Caco-2 (cell line): Measurements from ENCODE around the gene MRPS15. TPM values are rescaled to one million over a fixed set of nuclear protein-coding genes. Genes with fewer than 3 reads are reported as not detected.

Source experiments
- BruUV-seq: library from RNA; stranded (reverse); fragments of 400-500 nt; replicated peaks from 2 replicates; lab custom pipeline; 2021; lab: Mats Ljungman, UMichigan
- CTCF ChIA-PET: fragments of 300-600 bp; sonication (Branson Sonifier 250); formaldehyde crosslinking; loops from one replicate; lab custom pipeline; 2022; ENCODE audit warnings: antibody characterized with exemption; lab: Charles Lee
- POLR2A ChIA-PET: fragments of 300-600 bp; sonication (Branson Sonifier 250); formaldehyde crosslinking; loops from one replicate; lab custom pipeline; 2022; ENCODE audit warnings: antibody characterized with exemption; lab: Charles Lee
- DNase-seq, 2 experiments: peaks; one replicate each; pipeline versions ENCODE4 v3.0.0 to v3.0.0-alpha.2; 2020 to 2022
- H3K27me3 ChIP-seq: replicated peaks from 2 replicates; pipeline ENCODE4 v1.6.0; 2011; ENCODE audit warnings: low read length; ENCODE audit not compliant: control insufficient read depth, insufficient read depth
- H3K36me3 ChIP-seq: 2 replicates; pipeline ENCODE4 v1.5.1; 2011; ENCODE audit warnings: low read length; ENCODE audit not compliant: control insufficient read depth, insufficient read depth
- H3K4me1 ChIP-seq: fragments of 250-450 bp; sonication (Bioruptor Pico); 2 replicates; pipeline ENCODE4 v1.5.1; 2020; ENCODE audit warnings: mild to moderate bottlenecking
- H3K4me3 ChIP-seq: 2 replicates; pipeline ENCODE4 v1.5.1; 2011; ENCODE audit warnings: low read depth, mild to moderate bottlenecking, control low read depth, low read length
- H3K9me3 ChIP-seq: fragments of 250-450 bp; sonication (Bioruptor Pico); 2 replicates; pipeline ENCODE4 v1.5.1; 2020; ENCODE audit warnings: mild to moderate bottlenecking, moderate library complexity
- H3K27ac Mint-ChIP-seq: one replicate; pipeline ENCODE4 v1.8.0; 2022; ENCODE audit warnings: mixed read lengths; ENCODE audit not compliant: unreplicated experiment
- H3K27me3 Mint-ChIP-seq: one replicate; pipeline ENCODE4 v1.8.0; 2022; ENCODE audit warnings: mixed read lengths; ENCODE audit not compliant: insufficient read depth, unreplicated experiment
- H3K36me3 Mint-ChIP-seq: one replicate; pipeline ENCODE4 v1.8.0; 2022; ENCODE audit warnings: mild to moderate bottlenecking, mixed read lengths; ENCODE audit not compliant: insufficient read depth, unreplicated experiment
- H3K4me1 Mint-ChIP-seq: one replicate; pipeline ENCODE4 v1.8.0; 2022; ENCODE audit warnings: low read depth, mixed read lengths; ENCODE audit not compliant: unreplicated experiment
- H3K4me3 Mint-ChIP-seq: one replicate; pipeline ENCODE4 v1.8.0; 2022; ENCODE audit warnings: mild to moderate bottlenecking, moderate library complexity, mixed read lengths; ENCODE audit not compliant: unreplicated experiment
- H3K9me3 Mint-ChIP-seq: one replicate; pipeline ENCODE4 v1.8.0; 2022; ENCODE audit warnings: mixed read lengths; ENCODE audit not compliant: unreplicated experiment
- intact Hi-C: fragments of 100-400 bp; cut with micrococcal nuclease; formaldehyde crosslinking; loops from one replicate; pipeline ENCODE4 v1.10.0; 2022; ENCODE audit not compliant: unreplicated experiment
- total RNA-seq: library from RNA; stranded (reverse); gene quantifications from 2 replicates; pipeline ENCODE4 v1.2.3, GENCODE V29; 2022
- TF ChIP-seq, protein P1 (sequence below), 2 experiments: fragments of 200-600 bp in 1 of 2; IDR thresholded peaks; 1 replicate in 1 of 2; 2 replicates in 1 of 2; pipeline versions ENCODE4 v1.5.1 to v1.8.0; 2011 to 2022; ENCODE audit warnings: antibody characterized with exemption in 1 of 2, control low read depth in 1 of 2, inconsistent platforms in 1 of 2, low read depth in 1 of 2, low read length in 1 of 2, mild to moderate bottlenecking in 1 of 2, moderate library complexity in 1 of 2; ENCODE audit not compliant: insufficient read depth in 1 of 2, severe bottlenecking in 1 of 2, unreplicated experiment in 1 of 2

MRPS15 gene
- total RNA-seq, 1 experiment from 2014 or later, result 70.2 TPM

DNA sequence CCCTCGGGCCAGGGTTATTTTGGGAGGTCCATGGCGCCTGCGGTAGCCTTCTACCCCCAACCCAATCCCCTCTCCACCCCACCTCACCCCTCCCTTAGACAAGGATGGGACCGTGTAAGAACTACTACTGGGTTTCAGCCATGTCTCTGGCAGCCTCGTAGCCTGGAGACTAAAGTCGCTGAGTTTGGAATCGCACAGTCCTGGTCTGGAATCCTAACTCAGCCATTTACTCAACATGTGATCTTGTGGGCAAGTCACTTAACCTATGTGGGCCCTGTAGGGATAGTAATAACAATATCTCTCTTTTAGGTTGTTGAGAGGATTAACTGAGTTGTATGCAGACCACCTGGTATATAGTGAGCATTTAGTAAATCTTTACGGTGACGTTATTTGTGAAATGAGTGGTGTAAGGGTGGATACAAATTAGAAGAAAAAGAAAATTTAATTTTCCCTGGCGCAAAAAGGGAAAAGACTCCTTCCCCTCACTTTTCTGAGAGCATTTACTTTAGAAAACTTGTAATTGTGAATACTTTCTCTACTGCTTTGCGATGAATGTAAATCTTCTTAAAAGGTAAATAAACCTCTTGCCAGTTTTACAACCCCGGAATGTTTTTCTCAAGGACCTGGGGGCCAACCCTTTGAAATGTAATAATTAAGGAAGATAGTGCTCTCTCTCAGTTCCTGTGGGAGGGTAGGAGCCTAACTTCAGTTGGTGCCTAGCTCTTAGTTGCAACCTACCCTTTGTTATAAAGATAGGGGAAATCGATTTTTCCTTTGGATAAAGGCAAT, 615 bp upstream of the MRPS15 start:
- CTCF ChIA-PET, result no interaction called here
- POLR2A ChIA-PET, result interaction anchor here (1.0 to 1.3 kb wide), 4 partner anchors 10 to 78 kb away, joined by 5 to 22 read pairs (median 8); partner anchors contain the start of gene OSCP1
- Mint-ChIP-seq H3K4me1 (peaks cover 12% of the 10 kb centered on the region), H3K36me3 (peaks cover 14% of the 10 kb centered on the region), H3K27me3 (no peaks in the 10 kb centered on the region), H3K9me3 (no peaks in the 10 kb centered on the region), H3K27ac (peak overlapping the region; percentile 91), H3K4me3 (peak overlapping the region; percentile 90)
- TSS peak; percentile 97 for BruUV-seq
- Histone ChIP-seq H3K9me3 (no peaks in the 10 kb centered on the region), H3K27me3 (no peaks in the 10 kb centered on the region), H3K4me3 (peak overlapping the region; percentile 61), H3K4me1 (peaks cover 13% of the 10 kb centered on the region), H3K36me3 (no peaks in the 10 kb centered on the region)
- intact Hi-C loops, result loop anchor here (2.0 kb wide), 1 partner anchor 22 kb away; no protein-coding TSS in a partner anchor
- TF ChIP-seq, protein P1, sequence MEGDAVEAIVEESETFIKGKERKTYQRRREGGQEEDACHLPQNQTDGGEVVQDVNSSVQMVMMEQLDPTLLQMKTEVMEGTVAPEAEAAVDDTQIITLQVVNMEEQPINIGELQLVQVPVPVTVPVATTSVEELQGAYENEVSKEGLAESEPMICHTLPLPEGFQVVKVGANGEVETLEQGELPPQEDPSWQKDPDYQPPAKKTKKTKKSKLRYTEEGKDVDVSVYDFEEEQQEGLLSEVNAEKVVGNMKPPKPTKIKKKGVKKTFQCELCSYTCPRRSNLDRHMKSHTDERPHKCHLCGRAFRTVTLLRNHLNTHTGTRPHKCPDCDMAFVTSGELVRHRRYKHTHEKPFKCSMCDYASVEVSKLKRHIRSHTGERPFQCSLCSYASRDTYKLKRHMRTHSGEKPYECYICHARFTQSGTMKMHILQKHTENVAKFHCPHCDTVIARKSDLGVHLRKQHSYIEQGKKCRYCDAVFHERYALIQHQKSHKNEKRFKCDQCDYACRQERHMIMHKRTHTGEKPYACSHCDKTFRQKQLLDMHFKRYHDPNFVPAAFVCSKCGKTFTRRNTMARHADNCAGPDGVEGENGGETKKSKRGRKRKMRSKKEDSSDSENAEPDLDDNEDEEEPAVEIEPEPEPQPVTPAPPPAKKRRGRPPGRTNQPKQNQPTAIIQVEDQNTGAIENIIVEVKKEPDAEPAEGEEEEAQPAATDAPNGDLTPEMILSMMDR (IDR thresholded peaks at IDR 0.05; ENCODE audit: insufficient read depth in 1 of 2, low read depth in 1 of 2, low read length in 1 of 2, severe bottlenecking in 1 of 2, unreplicated experiment in 1 of 2), result no peak
- no peak for DNase-seq

- Histone ChIP-seq H3K4me3 (peak overlapping the region; percentile 61), H3K27me3 (no peaks in the 10 kb centered on the region), H3K36me3 (no peaks in the 10 kb centered on the region), H3K4me1 (peaks cover 13% of the 10 kb centered on the region), H3K9me3 (no peaks in the 10 kb centered on the region)
- no peaks in the 10 kb centered on the region for H3K27me3 Mint-ChIP-seq
- ChIA-PET POLR2A (interaction anchor here (1.3 kb wide), 1 partner anchor 13 kb away, joined by 22 read pairs; the partner anchor contains the start of gene OSCP1), CTCF (interaction anchor here (1.0 kb wide), 2 partner anchors 13 to 24 kb away, joined by 3 read pairs; partner anchors contain the start of gene OSCP1)
- no TSS peak for BruUV-seq
- intact Hi-C loops, result no loop called here
- no peaks in the 10 kb centered on the region for H3K9me3 Mint-ChIP-seq
- TF ChIP-seq, protein P1 (IDR thresholded peaks at IDR 0.05; ENCODE audit: insufficient read depth in 1 of 2, low read depth in 1 of 2, low read length in 1 of 2, severe bottlenecking in 1 of 2, unreplicated experiment in 1 of 2), result no peak
- peak overlapping the region; percentile 90 for H3K4me3 Mint-ChIP-seq
- no peak for DNase-seq
- H3K27ac Mint-ChIP-seq, result peak overlapping the region; percentile 91
- peaks cover 12% of the 10 kb centered on the region for H3K4me1 Mint-ChIP-seq
- H3K36me3 Mint-ChIP-seq, result peaks cover 20% of the 10 kb centered on the region
Observed at GRCh38 chr1:36463463-36463802, 751 bp downstream of the MRPS15 start.

GRCh38 chr1:36458910-36459309, 5.3 kb downstream of the MRPS15 start:
- no peak for DNase-seq
- Mint-ChIP-seq H3K4me3 (no peak overlapping the region), H3K9me3 (no peaks in the 10 kb centered on the region), H3K36me3 (peaks cover 29% of the 10 kb centered on the region), H3K27ac (no peak overlapping the region), H3K4me1 (no peaks in the 10 kb centered on the region), H3K27me3 (no peaks in the 10 kb centered on the region)
- intact Hi-C loops, result no loop called here
- ChIA-PET POLR2A (no interaction called here), CTCF (no interaction called here)
- Histone ChIP-seq H3K9me3 (no peaks in the 10 kb centered on the region), H3K27me3 (no peaks in the 10 kb centered on the region), H3K4me1 (no peaks in the 10 kb centered on the region), H3K4me3 (no peak overlapping the region), H3K36me3 (no peaks in the 10 kb centered on the region)
- no TSS peak for BruUV-seq
- TF ChIP-seq, protein P1 (IDR thresholded peaks at IDR 0.05; ENCODE audit: insufficient read depth in 1 of 2, low read depth in 1 of 2, low read length in 1 of 2, severe bottlenecking in 1 of 2, unreplicated experiment in 1 of 2), result no peak
